ENCODE data around the gene SCUBE1.
A peak's percentile ranks its signal among the peaks of the same experiment; 100 is the strongest.

Gene SCUBE1

GRCh38 chr22:43343262-43343669, at the start of gene SCUBE1:
Gene SCUBE1 (minus strand): TSS chr22:43343372. CDS start chr22:43343261, 111 bp downstream.
- no peak for DNase-seq

GRCh38 chr22:43392385-43392989, 49.3 kb upstream of the SCUBE1 start:
- DNase-seq = no peak

GRCh38 chr22:43391306-43391705, 48.1 kb upstream of the SCUBE1 start:
- DNase-seq = no peak

GRCh38 chr22:43390872-43391271, 47.7 kb upstream of the SCUBE1 start:
- DNase-seq = no peak

DNA sequence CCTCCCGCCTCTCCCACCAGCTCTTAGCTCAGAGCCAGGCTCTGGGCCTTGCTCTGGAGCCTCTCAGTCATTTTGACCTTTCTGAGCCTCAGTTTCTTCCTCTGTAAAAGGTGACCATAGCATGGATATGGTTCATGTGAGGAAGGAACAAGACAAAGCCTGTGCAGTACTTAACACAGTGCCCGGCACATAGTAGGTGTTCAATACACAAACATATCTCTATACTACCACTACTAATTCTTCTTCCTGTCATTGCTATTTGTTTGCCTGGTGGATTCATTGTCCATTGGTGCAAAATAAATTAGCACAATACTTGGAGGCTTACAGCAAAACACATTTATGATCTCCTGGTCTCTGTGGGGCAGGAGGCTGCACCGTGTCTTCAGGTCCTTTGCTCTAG, 47.0 kb upstream of the SCUBE1 start:
- no peak for DNase-seq

- no peak for DNase-seq
These were observed 46.2 kb upstream of the SCUBE1 start for GRCh38 chr22:43389227-43389836.

DNA sequence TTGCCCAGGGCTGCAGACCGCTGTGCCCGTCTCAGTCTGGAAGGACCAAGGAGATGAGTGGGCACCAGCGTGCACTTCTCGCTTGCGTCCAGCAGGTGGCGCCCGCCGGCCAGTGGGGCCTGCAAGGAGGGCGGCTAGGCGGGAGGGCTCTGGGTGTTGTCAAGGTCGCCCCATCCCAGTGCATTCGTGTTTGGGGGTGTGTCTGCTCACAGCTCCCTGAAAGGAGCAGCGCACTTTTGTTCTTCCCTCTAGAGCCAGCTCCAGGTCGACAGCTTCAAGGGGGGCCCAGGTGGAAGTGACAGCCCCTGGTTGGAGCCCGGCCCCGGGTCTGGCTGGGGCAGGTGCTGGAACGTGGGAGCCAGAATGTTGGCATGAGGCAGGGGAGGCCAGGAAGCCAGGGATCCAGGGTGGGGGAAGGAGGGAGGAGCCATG, 45.3 kb upstream of the SCUBE1 start:
- DNase-seq = no peak

DNA sequence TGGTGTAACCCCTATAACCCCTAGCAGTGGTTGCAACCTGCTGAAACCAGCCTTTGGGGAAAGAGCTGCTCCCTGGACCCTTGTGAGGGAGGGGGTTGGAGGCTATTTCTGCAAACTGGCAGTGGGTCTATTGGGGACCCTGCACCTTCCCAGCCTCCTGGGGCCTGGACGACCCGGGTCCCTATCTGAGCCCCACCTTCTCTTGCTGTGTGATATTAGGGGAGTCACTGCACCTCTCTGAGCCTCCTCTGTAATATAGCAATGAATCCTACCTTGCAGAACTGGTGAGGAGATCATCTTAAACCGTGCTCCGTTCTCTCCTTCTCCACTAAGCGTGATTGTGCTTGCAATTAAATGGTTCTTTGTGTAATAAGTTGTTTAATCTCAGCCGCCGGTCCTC, 44.6 kb upstream of the SCUBE1 start:
- no peak for DNase-seq

- peak; percentile 4 for DNase-seq
These were observed 42.8 kb upstream of the SCUBE1 start for GRCh38 chr22:43385770-43386641.

DNA sequence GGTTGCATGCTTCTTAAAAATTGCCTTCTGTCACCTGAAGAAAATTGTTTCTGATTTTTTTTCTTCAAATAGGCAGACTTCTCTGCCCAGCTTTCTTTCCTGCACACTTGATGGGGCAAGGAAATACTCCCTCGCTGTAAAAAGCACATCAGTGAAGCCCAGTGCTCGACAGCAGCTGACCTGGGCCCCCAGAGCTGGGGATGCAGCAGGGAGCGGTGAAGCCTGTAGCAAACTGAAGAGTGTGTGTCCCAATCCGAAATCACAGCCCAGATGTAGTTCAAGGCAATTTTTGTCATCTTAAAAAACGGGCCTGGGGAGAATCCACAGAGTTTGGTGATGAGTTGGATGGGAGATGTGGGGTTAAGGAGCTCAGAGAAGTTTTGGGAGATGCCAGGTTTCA, 41.7 kb upstream of the SCUBE1 start:
- no peak for DNase-seq

DNA sequence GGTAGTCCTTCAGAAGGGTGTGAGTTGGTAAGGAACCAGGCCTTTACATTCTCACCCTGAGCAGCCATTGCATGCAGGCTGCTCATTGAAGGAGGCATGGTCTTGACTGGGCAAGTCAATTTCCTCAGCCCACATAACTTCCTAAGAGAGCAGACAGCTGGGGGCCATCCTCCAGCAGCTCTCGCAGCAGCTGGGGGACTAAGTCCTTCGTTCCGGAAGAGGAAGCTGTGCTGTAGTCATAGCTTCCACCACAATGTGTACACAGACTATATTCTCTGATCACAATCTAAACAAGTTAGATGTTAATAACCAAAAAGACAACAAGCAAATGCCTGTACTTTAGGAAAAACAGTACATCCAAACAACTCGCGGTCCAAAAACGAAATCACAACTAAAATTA, 38.5 kb upstream of the SCUBE1 start:
- no peak for DNase-seq

DNA sequence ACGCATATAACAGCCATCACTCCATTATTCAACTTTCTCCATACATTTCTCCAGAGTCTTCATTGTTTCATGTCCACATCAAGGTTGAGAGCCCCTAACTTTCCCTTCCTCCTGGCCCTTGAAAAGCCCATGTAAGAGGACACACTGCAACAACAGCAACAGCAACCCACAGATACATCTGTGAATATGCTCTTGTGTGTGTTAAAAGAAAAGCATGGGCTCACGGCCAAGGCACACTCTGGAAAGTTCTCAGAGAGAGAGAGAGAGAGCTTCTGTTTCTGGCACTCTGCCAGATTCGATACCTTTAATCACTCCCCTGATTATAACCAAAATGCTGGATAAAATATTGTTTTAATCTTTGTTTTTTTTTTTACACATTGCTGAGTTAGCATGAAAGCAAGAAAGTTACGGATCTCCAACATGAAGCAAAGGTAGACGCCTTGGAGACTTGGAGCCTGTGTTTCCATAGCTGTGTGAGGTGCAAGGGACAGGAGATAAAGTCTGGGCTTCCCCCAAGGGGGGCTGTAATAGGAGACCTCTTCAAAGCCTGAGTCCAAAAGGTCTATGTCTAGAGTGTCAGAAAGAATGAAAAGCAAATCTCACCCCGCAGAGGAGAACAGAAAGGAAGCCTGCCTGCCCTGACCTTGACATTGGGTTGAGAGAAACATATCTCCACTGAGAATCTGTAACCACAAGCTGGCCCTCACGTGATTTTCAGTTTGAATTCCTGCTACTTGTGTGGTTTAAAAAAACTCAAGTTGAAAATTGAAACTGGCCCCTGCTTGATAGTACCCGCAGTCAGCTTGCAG, 34.9 kb upstream of the SCUBE1 start:
- DNase-seq = no peak

GRCh38 chr22:43377548-43377895, 34.4 kb upstream of the SCUBE1 start:
- DNase-seq = no peak

DNA sequence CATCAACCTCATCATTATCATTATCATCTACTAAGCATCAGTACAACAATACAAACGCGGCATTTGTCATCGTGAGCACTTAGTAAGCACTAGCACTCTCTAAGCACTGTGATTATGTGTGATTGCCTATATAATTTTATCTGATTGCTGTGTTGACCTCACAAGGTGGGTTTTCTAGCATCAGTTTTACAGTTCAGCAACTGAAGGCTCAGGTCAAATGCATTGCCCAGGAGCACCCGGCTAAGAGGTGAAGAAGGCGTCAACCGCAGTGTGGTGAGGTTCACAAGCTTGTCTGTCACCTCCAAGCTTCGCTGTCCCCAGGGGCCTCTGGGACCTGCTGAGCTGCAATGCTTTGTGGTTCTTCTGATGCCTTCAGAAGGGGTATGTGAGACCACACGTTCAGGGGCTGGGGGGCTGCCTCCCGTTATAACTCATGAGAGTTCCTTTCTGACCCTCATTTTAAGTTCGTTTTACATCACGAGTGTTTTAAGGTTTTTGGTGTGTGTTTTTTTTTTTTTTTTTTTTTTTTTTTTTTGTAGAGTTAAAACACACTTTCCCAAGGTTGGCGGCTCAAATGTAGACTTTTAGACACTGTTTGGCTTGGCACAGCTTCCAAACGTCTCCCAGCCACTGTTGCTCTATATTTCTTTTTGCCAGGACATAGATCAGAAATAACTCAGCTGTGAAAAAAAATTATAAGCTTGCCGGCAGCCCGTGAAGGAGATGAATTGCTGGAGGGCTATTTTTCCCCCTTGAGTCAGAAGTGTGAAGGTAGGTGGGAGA, 33.8 kb upstream of the SCUBE1 start:
- DNase-seq = no peak

GRCh38 chr22:43375951-43376455, 32.8 kb upstream of the SCUBE1 start:
- DNase-seq = no peak

GRCh38 chr22:43370036-43370435, 26.9 kb upstream of the SCUBE1 start:
- DNase-seq = no peak

- no peak for DNase-seq
These were observed 22.7 kb upstream of the SCUBE1 start for GRCh38 chr22:43365715-43366440.

DNA sequence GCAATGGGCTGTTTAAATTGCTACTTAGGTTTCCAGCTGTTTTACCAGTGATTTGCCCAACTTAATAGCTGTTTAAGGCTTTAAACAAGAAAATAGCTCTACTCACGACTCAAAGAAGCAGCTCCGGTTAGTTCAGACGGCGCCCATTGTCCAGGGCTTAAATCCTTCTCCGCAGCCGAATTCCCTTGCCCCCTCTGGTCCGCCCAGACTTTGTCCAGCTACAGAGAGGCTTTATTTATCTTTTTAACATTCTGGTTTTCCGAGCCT, 20.9 kb upstream of the SCUBE1 start:
- DNase-seq = no peak

GRCh38 chr22:43363315-43364168, 20.4 kb upstream of the SCUBE1 start:
- DNase-seq = no peak

- DNase-seq = no peak
These were observed 17.4 kb upstream of the SCUBE1 start for GRCh38 chr22:43360576-43360975.

- DNase-seq = no peak
These were observed 13.7 kb upstream of the SCUBE1 start for GRCh38 chr22:43356881-43357280.
